Choroid plexus epithelial cell (primary cell): ENCODE data around the gene ERC2.

ENCODE experiments used
- DNase-seq: peaks from one replicate; pipeline ENCODE4 v3.0.0-alpha.2; 2010; ENCODE audit warnings: low read depth
- H3K4me3 ChIP-seq: 2 replicates; pipeline ENCODE4 v1.5.1; 2011; ENCODE audit warnings: low read depth, mild to moderate bottlenecking, control low read depth, low read length, moderate library complexity
- CTCF ChIP-seq: conservative IDR thresholded peaks from 2 replicates; pipeline ENCODE4 v1.5.1; 2011; ENCODE audit warnings: low read depth, mild to moderate bottlenecking, control low read depth, inconsistent platforms, low read length, moderate library complexity

ERC2 gene

GRCh38 chr3:55491296-55491816, 976.9 kb downstream of the ERC2 start:
- H3K4me3 ChIP-seq = no peak overlapping the region
- DNase-seq = peak; percentile 66
- no peak for TF ChIP-seq CTCF

- no peak for TF ChIP-seq CTCF
- DNase-seq = no peak
- H3K4me3 ChIP-seq = no peak overlapping the region
These were observed 977.9 kb downstream of the ERC2 start for GRCh38 chr3:55490276-55490913.

GRCh38 chr3:55489798-55490132, 978.5 kb downstream of the ERC2 start:
- DNase-seq = no peak
- no peak for TF ChIP-seq CTCF
- H3K4me3 ChIP-seq = no peak overlapping the region

- H3K4me3 ChIP-seq = peak overlapping the region; percentile 70
- no peak for TF ChIP-seq CTCF
- DNase-seq = peak; percentile 90
These were observed 979.7 kb downstream of the ERC2 start for GRCh38 chr3:55488398-55489055.

GRCh38 chr3:55487381-55488241, 980.7 kb downstream of the ERC2 start:
- no peak for TF ChIP-seq CTCF
- peak; percentile 86 for DNase-seq
- H3K4me3 ChIP-seq = peak overlapping the region; percentile 70

GRCh38 chr3:55486857-55487380, 981.3 kb downstream of the ERC2 start, which contains the start of gene WNT5A:
WNT5A (minus strand) TSS chr3:55487306; CDS start chr3:55486985, 321 bp downstream.
- peak within 1 kb of the TSS; percentile 70 for H3K4me3 ChIP-seq
- no peak for TF ChIP-seq CTCF
- DNase-seq = peak; percentile 67
